ENCODE results near the gene ACTA1. TPM values are rescaled to one million over a fixed set of nuclear protein-coding genes. Genes with fewer than 3 reads are reported as not detected.

Gene ACTA1
- polyA plus RNA-seq, 1 donor (not counting 4 experiments of a cell fraction or from before 2014, with no cell fraction given): 0.05 TPM

DNA sequence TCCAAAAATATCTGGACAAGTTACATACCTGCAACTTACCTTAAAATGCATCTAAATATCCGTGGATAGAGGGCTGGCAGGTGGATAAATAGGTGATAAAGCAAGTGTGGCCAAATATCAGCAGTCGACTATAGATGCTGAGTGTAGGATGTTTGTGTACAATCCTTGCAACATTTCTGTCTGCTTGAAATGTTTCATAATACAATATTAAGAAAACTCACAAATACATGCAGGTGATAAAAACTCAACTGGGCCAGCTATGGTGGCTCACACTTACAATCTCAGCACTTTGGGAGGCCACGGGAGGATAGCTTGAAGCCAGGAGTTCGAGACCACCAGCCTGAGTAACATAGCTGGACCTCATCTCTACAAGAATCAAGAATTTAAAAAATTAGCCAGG is 41.0 kb downstream of the ACTA1 start:
- no peak for FAIRE-seq
- no peaks in the 10 kb centered on the region for H3K27me3 ChIP-seq (ENCODE audit: control insufficient read depth, extremely low read depth, insufficient read depth, low read length)
- no peak overlapping the region for H3K9ac ChIP-seq (ENCODE audit: control insufficient read depth, extremely low read depth, insufficient read depth, low read length)

DNA sequence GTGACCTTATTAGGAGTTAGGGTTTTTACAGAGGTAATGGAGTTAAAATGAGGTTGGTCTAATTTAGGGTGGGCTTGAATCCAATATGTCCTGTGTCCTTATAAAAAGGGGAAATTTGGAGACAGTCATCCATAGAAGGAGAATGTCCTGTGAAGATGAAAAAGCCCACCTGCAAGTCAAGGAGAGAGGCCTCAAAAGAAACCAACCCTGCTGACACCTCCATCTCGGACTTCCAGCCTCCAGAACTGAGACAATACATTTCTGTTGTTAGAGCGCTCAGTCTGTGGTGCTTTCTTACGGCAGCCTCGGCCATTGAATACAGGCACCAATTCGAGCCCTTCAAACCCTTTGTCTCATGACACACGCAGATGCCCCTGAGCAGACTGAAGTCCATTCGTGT is 43.8 kb downstream of the ACTA1 start:
- Histone ChIP-seq H3K36me3 (ENCODE audit: control insufficient read depth in 2 of 2, extremely low read depth in 1 of 2, insufficient read depth in 2 of 2, low read length in 2 of 2) (no peaks in the 10 kb centered on the region), H3K9ac (ENCODE audit: control insufficient read depth, extremely low read depth, insufficient read depth, low read length) (no peak overlapping the region), H2AFZ (ENCODE audit: control insufficient read depth, low read length) (no peak overlapping the region), H3K27me3 (ENCODE audit: control insufficient read depth, extremely low read depth, insufficient read depth, low read length) (no peaks in the 10 kb centered on the region), H3K4me1 (ENCODE audit: control insufficient read depth, extremely low read depth, insufficient read depth, low read length) (no peaks in the 10 kb centered on the region), H4K20me1 (ENCODE audit: control insufficient read depth, extremely low read depth, insufficient read depth, low read length) (no peaks in the 10 kb centered on the region), H3K9me1 (ENCODE audit: control insufficient read depth, extremely low read depth, insufficient read depth, low read length) (no peaks in the 10 kb centered on the region), H3K79me2 (ENCODE audit: control insufficient read depth, insufficient read depth, low read length) (no peaks in the 10 kb centered on the region), H3K9me3 (ENCODE audit: control insufficient read depth, low read depth, low read length) (no peaks in the 10 kb centered on the region), H3K4me3 (ENCODE audit: control insufficient read depth in 2 of 3, extremely low read depth in 1 of 3, insufficient read depth in 2 of 3, low read depth in 1 of 3, low read length in 3 of 3) (no peak overlapping the region), H3K27ac (ENCODE audit: control insufficient read depth, insufficient read depth, low read length) (no peak overlapping the region), H3K4me2 (ENCODE audit: control insufficient read depth, extremely low read depth, insufficient read depth, low read depth, low read length) (no peak overlapping the region)
- FAIRE-seq (no peak), DNase-seq (ENCODE audit: low read depth, low spot score) (no peak)
- TF ChIP-seq, protein P1, sequence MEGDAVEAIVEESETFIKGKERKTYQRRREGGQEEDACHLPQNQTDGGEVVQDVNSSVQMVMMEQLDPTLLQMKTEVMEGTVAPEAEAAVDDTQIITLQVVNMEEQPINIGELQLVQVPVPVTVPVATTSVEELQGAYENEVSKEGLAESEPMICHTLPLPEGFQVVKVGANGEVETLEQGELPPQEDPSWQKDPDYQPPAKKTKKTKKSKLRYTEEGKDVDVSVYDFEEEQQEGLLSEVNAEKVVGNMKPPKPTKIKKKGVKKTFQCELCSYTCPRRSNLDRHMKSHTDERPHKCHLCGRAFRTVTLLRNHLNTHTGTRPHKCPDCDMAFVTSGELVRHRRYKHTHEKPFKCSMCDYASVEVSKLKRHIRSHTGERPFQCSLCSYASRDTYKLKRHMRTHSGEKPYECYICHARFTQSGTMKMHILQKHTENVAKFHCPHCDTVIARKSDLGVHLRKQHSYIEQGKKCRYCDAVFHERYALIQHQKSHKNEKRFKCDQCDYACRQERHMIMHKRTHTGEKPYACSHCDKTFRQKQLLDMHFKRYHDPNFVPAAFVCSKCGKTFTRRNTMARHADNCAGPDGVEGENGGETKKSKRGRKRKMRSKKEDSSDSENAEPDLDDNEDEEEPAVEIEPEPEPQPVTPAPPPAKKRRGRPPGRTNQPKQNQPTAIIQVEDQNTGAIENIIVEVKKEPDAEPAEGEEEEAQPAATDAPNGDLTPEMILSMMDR (optimal IDR thresholded peaks at IDR 0.05 in 1 of 3, IDR thresholded peaks at IDR 0.05 in 1 of 3, conservative IDR thresholded peaks at IDR 0.05 in 1 of 3; ENCODE audit: extremely low read depth in 1 of 3, insufficient read depth in 2 of 3, low read length in 3 of 3): no peak
- TF ChIP-seq EZH2 (IDR thresholded peaks at IDR 0.05; ENCODE audit: low read length): no peak
- dilution Hi-C loops (cut with MboI; ENCODE audit: extremely low pct_ligation_motif_present, low sequenced_read_pairs): no loop called here

More for the DNA sequence above, 41.0 kb downstream of the ACTA1 start:
- Histone ChIP-seq H2AFZ (ENCODE audit: control insufficient read depth, low read length) (no peak overlapping the region), H4K20me1 (ENCODE audit: control insufficient read depth, extremely low read depth, insufficient read depth, low read length) (no peaks in the 10 kb centered on the region), H3K27ac (ENCODE audit: control insufficient read depth, insufficient read depth, low read length) (no peak overlapping the region), H3K4me1 (ENCODE audit: control insufficient read depth, extremely low read depth, insufficient read depth, low read length) (no peaks in the 10 kb centered on the region), H3K36me3 (ENCODE audit: control insufficient read depth in 2 of 2, extremely low read depth in 1 of 2, insufficient read depth in 2 of 2, low read length in 2 of 2) (no peaks in the 10 kb centered on the region), H3K9me1 (ENCODE audit: control insufficient read depth, extremely low read depth, insufficient read depth, low read length) (no peaks in the 10 kb centered on the region), H3K9me3 (ENCODE audit: control insufficient read depth, low read depth, low read length) (no peaks in the 10 kb centered on the region), H3K4me2 (ENCODE audit: control insufficient read depth, extremely low read depth, insufficient read depth, low read depth, low read length) (no peak overlapping the region), H3K79me2 (ENCODE audit: control insufficient read depth, insufficient read depth, low read length) (no peaks in the 10 kb centered on the region), H3K4me3 (ENCODE audit: control insufficient read depth in 2 of 3, extremely low read depth in 1 of 3, insufficient read depth in 2 of 3, low read depth in 1 of 3, low read length in 3 of 3) (no peak overlapping the region)
- no peak for TF ChIP-seq EZH2 (IDR thresholded peaks at IDR 0.05; ENCODE audit: low read length)
- TF ChIP-seq, protein P1 (optimal IDR thresholded peaks at IDR 0.05 in 1 of 3, IDR thresholded peaks at IDR 0.05 in 1 of 3, conservative IDR thresholded peaks at IDR 0.05 in 1 of 3; ENCODE audit: extremely low read depth in 1 of 3, insufficient read depth in 2 of 3, low read length in 3 of 3): no peak
- DNase-seq (ENCODE audit: low read depth, low spot score): no peak
- dilution Hi-C loops (cut with MboI; ENCODE audit: extremely low pct_ligation_motif_present, low sequenced_read_pairs): no loop called here
